RWPE1 (cell line): ENCODE results near the gene SRGAP1.

Experiments used
- CTCF ChIA-PET: fragments of 350-600 bp; sonication (Branson Sonifier 250); formaldehyde crosslinking; extraction: SDS; loops from one replicate; lab custom pipeline; 2021; lab: Yijun Ruan, JAX
- POLR2A ChIA-PET: fragments of 400-600 bp; formaldehyde crosslinking; extraction: SDS; loops from one replicate; lab custom pipeline; 2020; ENCODE audit warnings: antibody characterized with exemption; ENCODE audit not compliant: low non-redundant PET; lab: Yijun Ruan, JAX
- DNase-seq: peaks from one replicate; pipeline ENCODE4 v3.0.0; 2012; ENCODE audit warnings: low spot score
- H3K27ac ChIP-seq: fragments of 450-650 bp; 2 replicates; pipeline ENCODE4 v1.5.1; 2017
- CTCF ChIP-seq: fragments of 450-650 bp; conservative IDR thresholded peaks from 2 replicates; pipeline ENCODE4 v1.5.1; 2017; ENCODE audit warnings: low read depth, mild to moderate bottlenecking

The SRGAP1 gene

DNA sequence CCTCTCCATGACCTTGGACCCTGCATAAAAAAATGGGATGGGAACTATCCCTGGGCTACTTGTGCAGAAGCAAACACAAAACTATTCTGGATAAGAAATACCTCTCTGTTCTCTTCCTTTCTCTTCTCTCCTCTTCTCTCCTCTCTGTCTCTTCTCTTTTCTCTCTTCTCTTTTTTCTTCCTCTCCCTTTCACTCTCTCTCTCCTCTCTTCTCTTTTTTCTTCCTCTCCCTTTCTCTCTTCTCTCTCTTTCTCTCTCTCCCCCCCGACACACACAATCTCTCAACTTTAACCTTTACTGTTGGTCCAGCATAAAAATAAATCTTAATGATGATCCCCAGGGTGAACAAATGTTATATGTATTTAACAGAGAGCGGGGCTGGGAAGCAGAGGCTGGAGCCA lies 141.4 kb downstream of the SRGAP1 start:
- H3K27ac ChIP-seq, result no peak overlapping the region
- TF ChIP-seq CTCF, result no peak
- ChIA-PET CTCF (no interaction called here), POLR2A (no interaction called here)
- no peak for DNase-seq

DNA sequence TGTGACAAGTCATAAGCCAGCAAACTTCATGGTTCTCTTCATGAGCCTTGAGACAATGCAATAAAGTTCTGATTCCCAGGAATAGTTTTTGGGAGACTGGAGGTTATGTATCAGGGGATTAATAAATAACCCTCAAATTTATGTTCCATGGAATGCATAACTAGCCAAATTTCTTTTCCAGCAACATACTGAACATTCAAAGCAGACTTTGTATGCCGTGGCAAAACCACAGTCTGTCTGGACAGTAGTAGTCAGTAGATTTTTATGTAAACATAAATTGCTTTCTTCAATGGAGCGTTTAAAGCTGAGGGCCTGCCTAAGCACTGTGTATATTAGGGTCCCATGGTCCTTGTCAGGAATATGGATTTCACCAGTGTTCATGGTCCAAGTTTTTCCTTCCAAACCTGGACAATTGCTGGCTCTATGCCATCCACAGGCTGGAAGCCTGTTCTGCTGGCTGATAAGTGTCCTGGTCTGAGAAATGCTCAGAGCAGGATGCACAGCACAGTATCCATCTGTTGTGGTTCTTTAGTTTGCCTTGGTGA lies 144.9 kb downstream of the SRGAP1 start:
- no peak overlapping the region for H3K27ac ChIP-seq
- ChIA-PET POLR2A (no interaction called here), CTCF (no interaction called here)
- no peak for TF ChIP-seq CTCF
- no peak for DNase-seq

- H3K27ac ChIP-seq, result no peak overlapping the region
- CTCF ChIA-PET, result interaction anchor here (0.7 kb wide), 1 partner anchor 492 kb away, joined by 3 read pairs; no protein-coding TSS in a partner anchor
Measured at GRCh38 chr12:63990828-63991547, 146.5 kb downstream of the SRGAP1 start.

GRCh38 chr12:63994704-63995103 lies 150.2 kb downstream of the SRGAP1 start:
- POLR2A ChIA-PET, result interaction anchor here (0.6 kb wide), 1 partner anchor 222 kb away, joined by 6 read pairs; no protein-coding TSS in a partner anchor
- no peak for TF ChIP-seq CTCF
- DNase-seq, result no peak
- CTCF ChIA-PET, result interaction anchor here (0.6 kb wide), 1 partner anchor 383 kb away, joined by 5 read pairs; no protein-coding TSS in a partner anchor
- no peak overlapping the region for H3K27ac ChIP-seq

More at GRCh38 chr12:63990828-63991547, 146.5 kb downstream of the SRGAP1 start:
- no peak for TF ChIP-seq CTCF
- DNase-seq, result no peak
- POLR2A ChIA-PET, result no interaction called here

DNA sequence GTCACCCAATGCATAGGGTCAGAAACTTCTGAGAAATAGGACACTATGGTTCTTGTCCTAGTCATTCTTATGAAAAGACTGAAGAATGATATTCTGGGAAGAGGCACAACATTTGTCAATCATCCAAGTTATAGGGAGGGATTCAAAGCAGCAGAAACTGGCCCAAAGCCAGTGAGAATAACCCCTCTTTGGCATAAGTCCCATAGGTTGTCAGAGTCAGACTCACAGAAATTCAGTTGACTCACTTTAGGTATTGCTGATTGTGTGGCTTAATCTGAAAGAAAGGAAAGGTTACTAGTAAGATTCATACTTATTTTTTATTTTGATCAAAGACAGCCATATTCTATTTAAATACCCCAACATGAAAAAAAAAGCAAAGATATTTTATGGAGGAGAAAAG lies 151.0 kb downstream of the SRGAP1 start:
- ChIA-PET POLR2A (no interaction called here), CTCF (interaction anchor here (1.8 kb wide), 1 partner anchor 152 kb away, joined by 4 read pairs; no protein-coding TSS in a partner anchor)
- no peak overlapping the region for H3K27ac ChIP-seq
- no peak for TF ChIP-seq CTCF
- DNase-seq, result peak; percentile 5

DNA sequence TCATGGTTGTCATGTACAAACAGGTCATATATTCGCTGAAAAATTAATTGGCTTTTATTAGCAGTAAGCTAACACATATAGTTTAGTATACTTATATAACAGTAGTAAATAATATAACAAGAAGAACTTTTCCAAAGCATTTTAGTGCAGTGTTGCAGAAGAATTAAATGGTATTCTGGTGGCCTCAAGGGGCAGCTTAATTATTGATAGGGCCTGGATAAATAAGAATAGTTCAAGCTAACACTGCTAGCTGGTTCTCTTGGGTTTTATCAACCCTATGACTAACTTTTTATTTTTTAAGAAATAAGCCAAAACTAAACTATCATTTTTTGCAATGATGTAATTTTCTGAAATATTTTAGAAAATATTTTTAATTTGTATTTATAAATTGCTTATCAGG lies 152.1 kb downstream of the SRGAP1 start:
- no peak for DNase-seq
- ChIA-PET POLR2A (no interaction called here), CTCF (interaction anchor here (1.8 kb wide), 1 partner anchor 153 kb away, joined by 4 read pairs; no protein-coding TSS in a partner anchor)
- H3K27ac ChIP-seq, result no peak overlapping the region
- TF ChIP-seq CTCF, result no peak
